Lower leg skin (tissue), 4 donors: ENCODE measurements around the gene LRRC47. TPM values are rescaled to one million over a fixed set of nuclear protein-coding genes. Genes with fewer than 3 reads are reported as not detected.
"Not testable (repeated sequence)": the region's sequence is repeated elsewhere in the genome, so short reads cannot be mapped to it uniquely, and the experiment has no call there.

ENCODE experiments used
- DNase-seq, 2 donors: peaks; one replicate each; pipeline ENCODE4 v3.0.0-alpha.2; 2019; ENCODE audit warnings: low spot score in 2 of 2
- H3K4me3 ChIP-seq: fragments of 200-600 bp; sonication (generic); 2 replicates; pipeline ENCODE4 v1.5.1; 2017; ENCODE audit warnings: mild to moderate bottlenecking, low read depth; ENCODE audit not compliant: poor library complexity, severe bottlenecking
- CTCF ChIP-seq, 3 donors: fragments of 450-650 bp; IDR thresholded peaks; one replicate each; pipeline ENCODE4 v1.5.1; 2016; ENCODE audit warnings: antibody characterized with exemption in 3 of 3, mild to moderate bottlenecking in 3 of 3, moderate library complexity in 2 of 3
- POLR2A ChIP-seq, 2 donors: fragments of 450-650 bp; IDR thresholded peaks; one replicate each; pipeline ENCODE4 v1.6.1; 2016 to 2017; ENCODE audit warnings: antibody characterized with exemption in 2 of 2, mild to moderate bottlenecking in 1 of 2, moderate library complexity in 1 of 2
- WGBS, 2 donors: methylation state at CpG; one replicate each; pipeline ENCODE4 v1.1.5; 2018; 5-methylcytosine and 5-hydroxymethylcytosine counted together
- intact Hi-C: fragments of 100-400 bp; cut with DNase I; formaldehyde crosslinking; loops from one replicate; pipeline ENCODE4 v1.15.0; 2023; ENCODE audit warnings: low total_unique reads
- total RNA-seq, 4 donors: library from RNA; depleted of rRNA; stranded (reverse); fragments of >200 nt; gene quantifications; one replicate each; pipeline ENCODE4 v1.1.0, GENCODE V29; 2016

The LRRC47 gene
- total RNA-seq, 4 donors from 2014 or later: 43.6 to 55.3 (median 49.7) TPM

- no peak for DNase-seq
- intact Hi-C loops: loop anchor here (5.0 kb wide), 1 partner anchor 533 kb away; no protein-coding TSS in a partner anchor
- TF ChIP-seq CTCF (IDR thresholded peaks at IDR 0.05) (no peak), POLR2A (IDR thresholded peaks at IDR 0.05) (no peak)
- no peak overlapping the region for H3K4me3 ChIP-seq
- WGBS, 2 donors: 81 to 89% methylated on average over 15 to 19 of the region's 20 CpGs
Measured at GRCh38 chr1:3753656-3754454, 42.4 kb downstream of the LRRC47 start.

DNA sequence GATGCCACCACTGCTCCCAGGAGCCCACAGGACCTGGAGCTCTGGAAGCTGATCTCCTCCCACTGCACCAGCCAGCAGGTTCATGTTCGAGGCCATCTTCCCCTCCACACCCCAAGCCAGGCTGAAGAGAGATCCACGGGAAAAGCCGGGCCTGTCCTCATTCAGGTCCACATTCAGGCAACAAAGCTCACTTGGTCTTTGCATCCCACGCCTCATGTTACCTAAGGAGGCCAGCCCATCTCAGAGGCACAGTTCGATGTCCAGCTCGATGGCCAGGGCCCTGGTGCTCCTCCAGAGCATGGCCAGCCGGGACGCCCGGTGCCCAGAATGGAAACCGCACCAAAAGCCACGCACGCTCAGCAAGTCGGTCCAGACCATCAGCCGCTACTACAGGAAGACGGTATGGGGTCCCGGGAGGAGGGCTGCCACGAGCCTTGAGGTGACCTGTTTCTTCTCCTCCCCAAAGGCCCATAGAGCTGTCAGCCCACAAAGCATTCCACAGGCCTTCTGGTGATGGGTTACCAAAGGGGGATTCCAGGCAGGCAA, 43.8 kb downstream of the LRRC47 start, which contains the start of gene CCDC27:
TSS of gene CCDC27 (plus strand) at position 51 of the 546 bp plus-strand sequence. CDS start at position 83, 32 bp downstream.
- 86 to 89% methylated on average over 17 of the region's 17 CpGs for WGBS, 2 donors
- TF ChIP-seq CTCF (IDR thresholded peaks at IDR 0.05): no peak
- no peak for TF ChIP-seq POLR2A (IDR thresholded peaks at IDR 0.05)
- H3K4me3 ChIP-seq: no peak within 1 kb of the TSS
- intact Hi-C loops: loop anchor here (5.0 kb wide), 1 partner anchor 535 kb away; no protein-coding TSS in a partner anchor
- DNase-seq: no peak

DNA sequence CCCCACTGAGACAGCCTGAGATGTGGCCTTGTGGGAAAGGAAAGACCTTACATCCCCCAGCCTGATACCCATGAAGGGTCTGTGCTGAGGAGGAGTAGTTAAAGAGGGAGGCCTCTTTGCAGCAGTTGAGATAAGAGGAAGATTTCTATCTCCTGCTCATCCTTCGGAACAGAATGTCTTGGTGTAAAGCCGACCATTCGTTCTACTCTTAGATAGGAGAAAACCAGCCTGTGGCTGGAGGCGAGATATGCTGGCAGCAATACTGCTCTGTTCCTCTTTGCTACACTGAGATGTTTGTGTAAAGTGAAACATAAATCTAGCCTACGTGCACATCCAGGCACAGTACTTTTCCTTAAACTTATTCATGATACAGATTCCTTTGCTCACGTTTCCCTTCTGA, 45.6 kb downstream of the LRRC47 start:
- 56 to 62% methylated on average over 6 of the region's 6 CpGs for WGBS, 2 donors
- H3K4me3 ChIP-seq: no peak overlapping the region
- intact Hi-C loops: loop anchor here (5.0 kb wide), 1 partner anchor 537 kb away; no protein-coding TSS in a partner anchor
- TF ChIP-seq CTCF (IDR thresholded peaks at IDR 0.05): no peak
- no peak for TF ChIP-seq POLR2A (IDR thresholded peaks at IDR 0.05)
- no peak for DNase-seq

- 68% methylated on average over 5 of the region's 5 CpGs for WGBS, 2 donors
Measured at GRCh38 chr1:3749512-3749911, 46.8 kb downstream of the LRRC47 start.

DNA sequence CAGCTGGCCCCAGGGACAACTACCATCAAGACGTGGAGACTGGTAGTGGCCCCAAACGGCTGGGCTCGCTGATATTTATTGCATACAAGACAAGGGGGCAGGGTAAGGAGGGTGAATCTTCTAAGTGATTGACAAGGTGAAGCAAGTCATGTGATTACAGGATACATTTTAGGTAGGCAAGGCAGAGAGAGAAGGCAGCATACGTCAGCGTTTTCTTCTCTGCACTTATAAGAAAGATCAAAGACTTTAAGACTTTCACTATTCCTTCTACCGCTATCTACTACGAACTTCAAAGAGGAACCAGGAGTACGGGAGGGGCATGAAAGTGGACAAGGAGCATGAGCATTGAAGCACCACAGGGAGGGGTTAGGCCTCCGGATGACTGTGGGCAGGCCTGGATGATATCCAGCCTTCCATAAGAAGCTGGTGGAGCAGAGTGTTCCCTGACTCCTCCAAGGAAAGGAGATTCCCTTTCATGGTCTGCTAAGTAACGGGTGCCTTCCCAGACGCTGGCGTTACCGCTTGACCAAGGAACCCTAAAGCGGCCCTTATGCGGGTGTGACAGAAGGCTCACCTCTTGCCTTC, 47.9 kb downstream of the LRRC47 start:
- intact Hi-C loops, H3K4me3 ChIP-seq, DNase-seq: not testable (repeated sequence)
- 66 to 68% methylated on average over 15 of the region's 15 CpGs for WGBS, 2 donors

More at GRCh38 chr1:3749512-3749911, 46.8 kb downstream of the LRRC47 start:
- no peak overlapping the region for H3K4me3 ChIP-seq
- no peak for DNase-seq
- intact Hi-C loops: no loop called here
- no peak for TF ChIP-seq POLR2A (IDR thresholded peaks at IDR 0.05)
- TF ChIP-seq CTCF (IDR thresholded peaks at IDR 0.05): no peak

GRCh38 chr1:3747903-3748302, 48.4 kb downstream of the LRRC47 start:
- H3K4me3 ChIP-seq: no peak overlapping the region
- WGBS, 2 donors: 70 to 72% methylated on average over 13 of the region's 13 CpGs
- no peak for DNase-seq
- TF ChIP-seq CTCF (IDR thresholded peaks at IDR 0.05) (no peak), POLR2A (IDR thresholded peaks at IDR 0.05) (no peak)
- intact Hi-C loops: no loop called here
